GM12878 (cell line): Measurements from ENCODE around the gene CLASP2. TPM values are rescaled to one million over a fixed set of nuclear protein-coding genes. Genes with fewer than 3 reads are reported as not detected.

Experiments used
- ATAC-seq: fragments of 200-7000 bp; cut with Tn5 transposase; 3 replicates; pipeline ENCODE4 v1.9.1; 2020; ENCODE audit warnings: mild to moderate bottlenecking, moderate library complexity
- BruUV-seq: library from RNA; stranded (reverse); fragments of 400-500 nt; replicated peaks from 2 replicates; lab custom pipeline; 2021; lab: Mats Ljungman, UMichigan
- CTCF ChIA-PET: fragments of 300-600 bp; sonication (Branson Sonifier 250); formaldehyde crosslinking; extraction: SDS; loops from one replicate; lab custom pipeline; 2021; ENCODE audit warnings: inconsistent platforms; lab: Yijun Ruan, JAX
- POLR2A ChIA-PET: fragments of 350-600 bp; formaldehyde crosslinking; extraction: SDS; loops from one replicate; lab custom pipeline; 2021; ENCODE audit warnings: inconsistent platforms; lab: Charles Lee
- RAD21 ChIA-PET: fragments of 300-600 bp; sonication (Branson Sonifier 250); formaldehyde crosslinking; loops from one replicate; lab custom pipeline; 2023; ENCODE audit warnings: antibody characterized with exemption; ENCODE audit not compliant: unreplicated experiment; lab: Charles Lee
- SMC1A ChIA-PET: fragments of 300-600 bp; sonication (Branson Sonifier 250); formaldehyde crosslinking; loops from one replicate; lab custom pipeline; 2023; ENCODE audit not compliant: unreplicated experiment, uncharacterized antibody; lab: Charles Lee
- DNase-seq: peaks from one replicate; pipeline ENCODE4 v3.0.0-alpha.2; 2011; ENCODE audit warnings: low read depth, low spot score
- FAIRE-seq: peaks from 3 replicates; lab custom pipeline; 2011; peaks lifted over from hg19 to GRCh38; lab: Jason Lieb, UNC
- H2AFZ ChIP-seq: 2 replicates; pipeline ENCODE4 v1.6.0; 2011; ENCODE audit warnings: low read depth, low read length, control low read depth; ENCODE audit not compliant: control insufficient read depth
- H3K27ac ChIP-seq: 2 replicates; pipeline ENCODE4 v1.5.1; 2011; ENCODE audit warnings: control low read depth; ENCODE audit not compliant: control insufficient read depth, insufficient read depth
- H3K27me3 ChIP-seq, 2 experiments: replicated peaks in 1 of 2; 2 replicates each; pipeline versions ENCODE4 v1.6.0 to v1.6.1; 2011; ENCODE audit warnings: low read length in 1 of 2; ENCODE audit not compliant: control insufficient read depth in 2 of 2, insufficient read depth in 2 of 2
- H3K36me3 ChIP-seq, 2 experiments: 2 replicates each; pipeline ENCODE4 v1.5.1; 2011; ENCODE audit warnings: low read length in 1 of 2; ENCODE audit not compliant: control insufficient read depth in 2 of 2, insufficient read depth in 2 of 2
- H3K4me1 ChIP-seq: 2 replicates; pipeline ENCODE4 v1.6.1; 2011; ENCODE audit warnings: mild to moderate bottlenecking, low read length, moderate library complexity, mixed read lengths; ENCODE audit not compliant: control insufficient read depth, insufficient read depth
- H3K4me2 ChIP-seq: 2 replicates; pipeline ENCODE4 v1.6.0; 2011; ENCODE audit warnings: control low read depth; ENCODE audit not compliant: control insufficient read depth, insufficient read depth
- H3K4me3 ChIP-seq: fragments of 200-600 bp; sonication (generic); 2 replicates; pipeline ENCODE4 v1.5.1; 2016
- H3K79me2 ChIP-seq: 2 replicates; pipeline ENCODE4 v1.6.0; 2011; ENCODE audit warnings: low read length; ENCODE audit not compliant: control insufficient read depth, insufficient read depth
- H3K9ac ChIP-seq: 2 replicates; pipeline ENCODE4 v1.8.0; 2011; ENCODE audit warnings: low read length, control low read depth, mixed read lengths; ENCODE audit not compliant: control insufficient read depth, insufficient read depth
- H3K9me3 ChIP-seq: replicated peaks from 3 replicates; pipeline ENCODE4 v1.5.1; 2011; ENCODE audit warnings: mild to moderate bottlenecking, low read length; ENCODE audit not compliant: control insufficient read depth, insufficient read depth
- H4K20me1 ChIP-seq: 2 replicates; pipeline ENCODE4 v1.6.0; 2011; ENCODE audit not compliant: control insufficient read depth, insufficient read depth
- BRCA1 ChIP-seq: IDR thresholded peaks from 2 replicates; pipeline ENCODE4 v1.6.1; 2011; ENCODE audit warnings: low read depth, low read length, improper control_type of control experiment
- CBX5 ChIP-seq: sonication (generic); IDR thresholded peaks from 2 replicates; pipeline ENCODE4 v1.6.1; 2016; ENCODE audit warnings: low read depth, moderate library complexity, mild to moderate bottlenecking, inconsistent platforms
- CHD4 ChIP-seq: fragments of 200-600 bp; sonication (generic); IDR thresholded peaks from 2 replicates; pipeline ENCODE4 v1.6.1; 2016; ENCODE audit warnings: mild to moderate bottlenecking
- CREB1 ChIP-seq: IDR thresholded peaks from 2 replicates; pipeline ENCODE4 v1.6.1; 2012; ENCODE audit warnings: low read depth, mild to moderate bottlenecking, inconsistent platforms
- CUX1 ChIP-seq: IDR thresholded peaks from 2 replicates; pipeline ENCODE4 v1.6.1; 2012; ENCODE audit warnings: improper control_type of control experiment, low read depth, low read length; ENCODE audit not compliant: insufficient replicate concordance
- EGR1 ChIP-seq, 2 experiments: IDR thresholded peaks; 1 replicate in 1 of 2; 2 replicates in 1 of 2; pipeline ENCODE4 v1.6.1; 2011 to 2012; ENCODE audit warnings: low read depth in 2 of 2, low read length in 2 of 2, borderline replicate concordance in 1 of 2, mild to moderate bottlenecking in 1 of 2, moderate library complexity in 1 of 2
- IKZF1 ChIP-seq: fragments of 450-650 bp; conservative IDR thresholded peaks from 2 replicates; pipeline ENCODE4 v1.6.1; 2017; ENCODE audit warnings: antibody characterized with exemption, mild to moderate bottlenecking
- MLLT1 ChIP-seq: fragments of 450-650 bp; IDR thresholded peaks from 2 replicates; pipeline ENCODE4 v1.6.1; 2016; ENCODE audit warnings: mild to moderate bottlenecking
- MXI1 ChIP-seq: fragments of 150-350 bp; IDR thresholded peaks from 2 replicates; pipeline ENCODE4 v1.6.1; 2011; ENCODE audit warnings: low read depth, mild to moderate bottlenecking, inconsistent platforms, low read length, improper control_type of control experiment
- NR2C2 ChIP-seq: IDR thresholded peaks from 2 replicates; pipeline ENCODE4 v1.6.1; 2011; ENCODE audit warnings: borderline replicate concordance, low read depth; ENCODE audit not compliant: control insufficient read depth, insufficient read length
- NR2F1 ChIP-seq: fragments of 450-650 bp; conservative IDR thresholded peaks from 2 replicates; pipeline ENCODE4 v1.6.1; 2017; ENCODE audit warnings: mild to moderate bottlenecking
- POU2F2 ChIP-seq: IDR thresholded peaks from 3 replicates; pipeline ENCODE4 v1.6.1; 2011; ENCODE audit warnings: low read depth, mild to moderate bottlenecking, low read length, borderline replicate concordance
- STAT3 ChIP-seq: IDR thresholded peaks from 2 replicates; pipeline ENCODE4 v1.6.1; 2011; ENCODE audit warnings: low read depth, low read length, improper control_type of control experiment
- TCF7 ChIP-seq: IDR thresholded peaks from 2 replicates; pipeline ENCODE4 v1.6.1; 2014; ENCODE audit warnings: antibody characterized with exemption, borderline replicate concordance
- USF2 ChIP-seq: IDR thresholded peaks from 2 replicates; pipeline ENCODE4 v1.6.1; 2011; ENCODE audit warnings: low read depth, low read length, improper control_type of control experiment, borderline replicate concordance
- ZNF217 ChIP-seq: fragments of 450-650 bp; IDR thresholded peaks from 2 replicates; pipeline ENCODE4 v1.6.1; 2017; ENCODE audit warnings: antibody characterized with exemption, mild to moderate bottlenecking
- ZNF384 ChIP-seq: IDR thresholded peaks from 2 replicates; pipeline ENCODE4 v1.6.1; 2012; ENCODE audit warnings: low read depth, mild to moderate bottlenecking, low read length, improper control_type of control experiment, borderline replicate concordance
- WGBS: methylation state at CpG from one replicate; pipeline ENCODE4 v1.1.6; 2016; ENCODE audit warnings: low lambda C conversion rate; ENCODE audit not compliant: insufficient replicate concordance, insufficient coverage; ENCODE audit errors: missing lambda C conversion rate; 5-methylcytosine and 5-hydroxymethylcytosine counted together
- in situ Hi-C: fragments of 300-500 bp; cut with MboI; formaldehyde crosslinking; loops from 9 replicates; pipeline ENCODE4 v1.14.3; 2018; ENCODE audit warnings: mixed read lengths
- intact Hi-C: fragments of 100-400 bp; cut with micrococcal nuclease; formaldehyde crosslinking; loops from one replicate; pipeline ENCODE4 v1.14.2; 2022; ENCODE audit not compliant: unreplicated experiment
- polyA plus RNA-seq, 11 experiments: library from polyadenylated mRNA; depleted of rRNA in 4 of 11; unstranded in 6 of 11; stranded (reverse) in 5 of 11; fragments of >200 nt; fragmentation: Nextera tagmentation in 4 of 11; fragmentation: Illumina TruSeq in 1 of 11; extraction: Ambion mirVana in 4 of 11; extraction: Trizol in 1 of 11; gene quantifications; 1 replicate in 1 of 11; 2 replicates in 10 of 11; pipeline versions ENCODE4 v1.2.1 to v1.2.3, GENCODE V29; 2011 to 2016; ENCODE audit warnings: inconsistent platforms in 2 of 11, missing spikeins in 2 of 11, low read depth in 1 of 11
- total RNA-seq, 4 experiments: library from RNA; depleted of rRNA in 3 of 4; stranded (reverse); fragments of >200 nt in 3 of 4; fragmentation: Illumina TruSeq in 1 of 4; extraction: Trizol in 1 of 4; gene quantifications; 2 replicates each; pipeline versions ENCODE4 v1.2.1 to v1.2.3, GENCODE V29; 2013 to 2021

Gene CLASP2
- total and polyA plus RNA-seq, 10 of the 15 experiments (the other 5 are each of a cell fraction or from before 2014, with no cell fraction given): 4.0 to 38.3 (median 26.8) TPM

GRCh38 chr3:33612607-33613006, 105.4 kb downstream of the CLASP2 start:
- BruUV-seq: no TSS peak
- no peaks in the 10 kb centered on the region for H3K27me3 ChIP-seq
- no peak overlapping the region for H3K9ac ChIP-seq
- H2AFZ ChIP-seq: no peak overlapping the region
- POLR2A ChIA-PET: no interaction called here
- no peaks in the 10 kb centered on the region for H3K36me3 ChIP-seq
- CTCF ChIA-PET: no interaction called here
- in situ Hi-C loops: no loop called here
- 100% methylated on average over 1 of the region's 1 CpG for WGBS
- no peak overlapping the region for H3K4me2 ChIP-seq
- H3K4me1 ChIP-seq: no peaks in the 10 kb centered on the region
- DNase-seq: no peak
- no peaks in the 10 kb centered on the region for H3K9me3 ChIP-seq
- H3K27ac ChIP-seq: no peak overlapping the region
- intact Hi-C loops: no loop called here
- TF ChIP-seq ZNF384 (no peak), TCF7 (no peak), MLLT1 (no peak), NR2C2 (no peak), ZNF217 (no peak), NR2F1 (no peak), USF2 (no peak), BRCA1 (no peak), MXI1 (no peak), STAT3 (no peak), IKZF1 (no peak), CREB1 (no peak), EGR1 (IDR thresholded peaks at IDR 0.05; ENCODE audit: borderline replicate concordance in 1 of 2, low read depth in 2 of 2, low read length in 2 of 2) (no peak), POU2F2 (no peak), CUX1 (no peak), CBX5 (no peak), CHD4 (no peak)
- RAD21 ChIA-PET: no interaction called here
- no peak for ATAC-seq
- SMC1A ChIA-PET: interaction anchor here (2.0 kb wide), 1 partner anchor 17 kb away, joined by 5 read pairs; no protein-coding TSS in a partner anchor
- H4K20me1 ChIP-seq: no peaks in the 10 kb centered on the region
- no peak for FAIRE-seq
- H3K79me2 ChIP-seq: no peaks in the 10 kb centered on the region
- no peak overlapping the region for H3K4me3 ChIP-seq
